Cerebellar nuclear complex (tissue), 1 donor: ENCODE measurements around the gene OTX1.
"Not testable (repeated sequence)": the region's sequence is repeated elsewhere in the genome, so short reads cannot be mapped to it uniquely, and the experiment has no call there.

Experiments used
- DNase-seq, 2 experiments: peaks; one replicate each; lab custom pipeline; 2025; lab: John Stamatoyannopoulos, UW

The OTX1 gene

GRCh38 chr2:63058921-63059792 is 8.5 kb downstream of the OTX1 start:
- DNase-seq = no peak

GRCh38 chr2:63059793-63060471 is 9.3 kb downstream of the OTX1 start:
- no peak for DNase-seq

GRCh38 chr2:63060472-63060991 is 9.9 kb downstream of the OTX1 start:
- DNase-seq = no peak

DNA sequence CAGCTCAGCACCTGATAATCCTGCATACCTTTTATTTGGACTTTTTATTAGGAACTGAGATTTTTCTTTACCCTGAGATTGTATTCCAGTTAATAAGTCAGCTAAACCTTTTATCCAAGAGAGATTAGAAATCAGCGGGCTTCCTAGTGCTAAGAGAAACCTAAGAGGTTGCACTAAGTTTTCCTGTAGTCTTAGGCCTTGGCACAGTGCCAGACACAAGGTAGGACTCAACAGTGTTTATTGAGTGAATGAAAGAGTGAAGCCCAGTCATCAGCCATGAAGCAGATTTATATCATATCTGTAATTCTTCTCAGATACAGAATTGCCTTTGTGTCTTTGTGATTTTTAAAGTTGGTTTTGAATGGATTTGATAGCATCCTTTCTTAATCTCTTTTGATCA is 13.6 kb downstream of the OTX1 start:
- DNase-seq = no peak

GRCh38 chr2:63064661-63065060 is 14.0 kb downstream of the OTX1 start:
- no peak for DNase-seq

DNA sequence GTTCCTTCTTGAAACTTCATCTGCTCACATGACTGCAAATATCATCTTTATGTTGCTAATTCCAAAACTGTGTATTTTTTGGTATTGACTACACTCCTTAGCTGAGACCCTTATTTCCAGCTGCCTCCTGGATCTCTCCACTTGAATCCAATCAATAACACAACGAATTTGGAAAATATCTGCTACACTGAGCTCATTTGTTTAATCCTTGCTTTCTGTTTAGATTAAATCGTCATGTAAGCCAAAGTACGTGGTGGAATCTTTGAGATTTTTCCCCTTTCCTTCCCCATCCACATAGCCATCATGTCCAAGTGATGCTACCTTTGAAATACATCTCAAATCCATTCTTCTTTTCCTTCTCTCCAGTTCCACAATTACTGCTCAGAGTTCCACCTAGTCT is 15.6 kb downstream of the OTX1 start:
- no peak for DNase-seq

- no peak for DNase-seq
Measured at GRCh38 chr2:63066838-63067237, 16.2 kb downstream of the OTX1 start.

- DNase-seq = no peak
Measured at GRCh38 chr2:63071664-63072063, 21.0 kb downstream of the OTX1 start.

- DNase-seq = no peak
Measured at GRCh38 chr2:63073994-63074393, 23.4 kb downstream of the OTX1 start.

GRCh38 chr2:63074399-63074798 is 23.8 kb downstream of the OTX1 start:
- DNase-seq = not testable (repeated sequence)

- no peak for DNase-seq
Measured at GRCh38 chr2:63078852-63079606, 28.4 kb downstream of the OTX1 start.

DNA sequence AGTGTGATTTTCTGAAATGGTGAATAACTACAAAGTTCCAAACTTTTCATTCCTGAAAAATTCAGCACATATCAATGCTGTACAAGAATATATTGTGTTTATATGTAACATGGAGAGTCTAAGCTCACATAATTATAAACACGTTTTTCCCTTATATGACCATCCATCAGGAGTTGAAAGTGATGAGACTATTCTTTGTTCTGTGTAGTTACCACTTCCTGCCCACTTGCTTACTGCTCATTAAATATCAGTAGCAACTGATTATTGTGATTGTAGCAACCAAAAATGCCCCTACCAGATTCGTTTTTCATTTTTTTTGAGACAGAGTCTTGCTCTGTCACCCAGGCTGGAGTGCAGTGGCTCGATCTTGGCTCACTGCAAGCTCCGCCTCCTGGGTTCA is 30.8 kb downstream of the OTX1 start:
- DNase-seq = no peak

DNA sequence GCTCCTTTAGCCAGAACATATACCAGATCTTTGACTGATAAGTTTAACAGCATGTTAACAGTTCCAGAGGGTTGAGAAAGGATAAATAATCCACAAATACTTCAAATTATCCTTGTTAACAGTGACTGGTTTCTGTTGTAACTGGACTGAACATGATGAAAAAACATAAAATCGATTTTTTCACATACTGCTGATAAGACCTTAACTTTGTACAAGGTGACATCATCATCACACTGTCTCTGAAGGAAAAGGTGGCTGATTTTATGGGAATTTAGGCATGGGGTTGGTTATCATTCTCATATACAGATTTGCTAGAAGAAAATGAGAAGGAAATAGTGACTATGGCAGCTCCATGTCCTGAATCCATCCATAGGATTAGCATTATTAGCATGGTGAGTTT is 36.1 kb downstream of the OTX1 start:
- no peak for DNase-seq

DNA sequence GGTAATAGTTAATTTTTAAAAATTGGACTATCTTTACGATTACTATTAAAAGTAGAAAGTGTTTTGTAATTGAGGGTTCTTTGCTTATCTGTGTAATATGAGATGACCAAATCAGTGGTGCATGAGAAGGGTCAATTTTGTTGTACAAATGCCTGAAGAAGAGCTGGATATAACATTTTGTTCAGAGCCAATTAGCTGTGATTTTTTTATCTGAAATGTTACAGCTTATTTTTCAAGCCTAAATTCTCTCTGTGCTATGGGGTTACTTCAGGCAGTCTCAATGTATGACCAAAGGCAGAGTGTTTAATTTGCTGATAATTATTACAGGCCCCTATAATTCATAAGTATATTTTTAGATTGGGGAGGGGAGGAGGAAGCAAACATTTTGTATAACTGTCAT is 41.8 kb downstream of the OTX1 start:
- DNase-seq = no peak

- DNase-seq = no peak
Measured at GRCh38 chr2:63092857-63093256, 42.2 kb downstream of the OTX1 start.

GRCh38 chr2:63093502-63093901 is 42.9 kb downstream of the OTX1 start:
- no peak for DNase-seq

- no peak for DNase-seq
Measured at GRCh38 chr2:63096491-63096890, 45.9 kb downstream of the OTX1 start.

GRCh38 chr2:63099032-63099431 is 48.4 kb downstream of the OTX1 start:
- no peak for DNase-seq

GRCh38 chr2:63101954-63102353 is 51.3 kb downstream of the OTX1 start:
- DNase-seq = no peak

GRCh38 chr2:63104482-63104881 is 53.9 kb downstream of the OTX1 start:
- no peak for DNase-seq
